ENCODE data around the gene ATG7.

ATG7 gene

DNA sequence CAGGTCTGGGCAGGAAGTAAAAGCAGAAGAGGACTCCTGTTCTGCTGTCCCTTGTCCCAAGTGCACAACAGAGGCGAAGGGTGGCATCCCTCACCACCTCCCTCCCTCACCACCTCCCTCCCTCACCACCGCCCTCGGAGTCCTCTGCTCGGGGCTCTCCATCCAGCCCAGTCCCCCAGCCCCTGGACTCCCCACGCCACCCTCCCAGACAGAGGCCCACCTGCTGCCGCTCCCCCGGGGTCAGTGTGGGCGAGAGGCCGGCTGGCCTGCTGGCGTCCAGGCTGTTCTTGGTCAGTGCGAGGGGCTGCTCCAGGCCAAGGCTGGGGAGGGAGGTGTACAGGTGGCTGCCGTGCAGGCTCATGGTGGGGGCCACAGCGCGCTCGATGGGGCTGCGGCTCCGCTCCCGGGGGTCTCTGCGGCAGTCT lies 292.4 kb downstream of the ATG7 start:
- Histone ChIP-seq H3K27ac (no peak overlapping the region), H4K20me1 (ENCODE audit: insufficient read depth) (no peaks in the 10 kb centered on the region), H3K4me2 (no peak overlapping the region), H2AFZ (ENCODE audit: low read depth) (no peak overlapping the region), H3K36me3 (ENCODE audit: insufficient read depth) (no peaks in the 10 kb centered on the region), H3K4me1 (ENCODE audit: low read depth, poor library complexity, severe bottlenecking) (no peaks in the 10 kb centered on the region), H3K9ac (no peak overlapping the region), H3K27me3 (ENCODE audit: insufficient read depth, low read depth) (no peaks in the 10 kb centered on the region), H3K79me2 (ENCODE audit: insufficient read depth, low read depth) (no peaks in the 10 kb centered on the region), H3K4me3 (IDR thresholded peaks at IDR 0.05; ENCODE audit: insufficient read depth, low read depth, low read length) (no peak overlapping the region)
- TF ChIP-seq CTCF (conservative IDR thresholded peaks at IDR 0.05; ENCODE audit: low read depth, low read length): no peak

- TF ChIP-seq CTCF (conservative IDR thresholded peaks at IDR 0.05; ENCODE audit: low read depth, low read length): no peak
- H3K4me3 ChIP-seq (IDR thresholded peaks at IDR 0.05; ENCODE audit: insufficient read depth, low read depth, low read length): no peak overlapping the region
- no peaks in the 10 kb centered on the region for H4K20me1 ChIP-seq (ENCODE audit: insufficient read depth)
- H3K36me3 ChIP-seq (ENCODE audit: insufficient read depth): no peaks in the 10 kb centered on the region
- no peak overlapping the region for H3K27ac ChIP-seq
- no peaks in the 10 kb centered on the region for H3K79me2 ChIP-seq (ENCODE audit: insufficient read depth, low read depth)
- H2AFZ ChIP-seq (ENCODE audit: low read depth): no peak overlapping the region
- no peaks in the 10 kb centered on the region for H3K4me1 ChIP-seq (ENCODE audit: low read depth, poor library complexity, severe bottlenecking)
- H3K27me3 ChIP-seq (ENCODE audit: insufficient read depth, low read depth): no peaks in the 10 kb centered on the region
- no peak overlapping the region for H3K4me2 ChIP-seq
- H3K9ac ChIP-seq: no peak overlapping the region
Measured at GRCh38 chr3:11565072-11565471, 292.9 kb downstream of the ATG7 start.

DNA sequence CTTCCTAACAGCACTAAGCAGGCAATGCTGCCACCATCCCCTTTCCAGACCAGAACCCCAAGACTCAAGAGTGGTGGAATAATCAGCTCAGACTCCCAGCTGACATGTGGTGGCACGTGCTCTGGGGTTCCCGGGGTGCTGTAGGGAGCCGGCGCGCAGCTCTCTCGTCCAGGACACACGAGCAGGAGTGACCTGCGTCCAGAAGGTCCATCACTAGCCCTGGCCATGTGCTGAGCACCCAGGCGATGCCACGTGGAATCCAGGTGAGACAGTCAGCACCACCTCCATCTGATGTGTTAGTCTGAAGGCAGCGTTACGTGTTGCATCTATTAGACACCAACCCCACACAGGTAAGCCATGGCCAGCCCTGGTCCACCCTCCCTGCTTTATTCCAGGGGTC lies 293.3 kb downstream of the ATG7 start:
- Histone ChIP-seq H3K9ac (no peak overlapping the region), H3K4me3 (IDR thresholded peaks at IDR 0.05; ENCODE audit: insufficient read depth, low read depth, low read length) (no peak overlapping the region), H2AFZ (ENCODE audit: low read depth) (no peak overlapping the region), H4K20me1 (ENCODE audit: insufficient read depth) (no peaks in the 10 kb centered on the region), H3K27me3 (ENCODE audit: insufficient read depth, low read depth) (no peaks in the 10 kb centered on the region), H3K79me2 (ENCODE audit: insufficient read depth, low read depth) (no peaks in the 10 kb centered on the region), H3K4me2 (no peak overlapping the region), H3K27ac (no peak overlapping the region), H3K4me1 (ENCODE audit: low read depth, poor library complexity, severe bottlenecking) (no peaks in the 10 kb centered on the region), H3K36me3 (ENCODE audit: insufficient read depth) (no peaks in the 10 kb centered on the region)
- TF ChIP-seq CTCF (conservative IDR thresholded peaks at IDR 0.05; ENCODE audit: low read depth, low read length): no peak

DNA sequence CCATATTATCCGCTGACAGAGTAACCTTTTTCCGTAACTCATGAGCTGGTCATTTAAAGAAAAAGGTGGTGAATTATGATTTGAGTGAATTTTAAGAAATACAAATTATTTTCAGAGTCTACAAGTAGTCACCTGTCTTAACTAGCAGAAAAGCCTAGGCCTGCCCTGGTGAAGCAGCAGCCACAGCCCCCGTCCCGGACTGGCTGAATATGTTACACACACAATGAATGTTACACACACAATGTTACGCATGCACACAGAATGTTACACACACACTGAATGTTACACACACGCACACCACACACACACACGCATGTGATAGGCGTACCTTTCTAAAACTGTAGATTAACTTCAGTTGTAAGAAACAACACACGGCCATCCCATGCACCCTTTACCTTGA lies 293.7 kb downstream of the ATG7 start:
- Histone ChIP-seq H3K9ac (no peak overlapping the region), H3K79me2 (ENCODE audit: insufficient read depth, low read depth) (no peaks in the 10 kb centered on the region), H2AFZ (ENCODE audit: low read depth) (no peak overlapping the region), H3K36me3 (ENCODE audit: insufficient read depth) (no peaks in the 10 kb centered on the region), H3K27ac (no peak overlapping the region), H3K4me1 (ENCODE audit: low read depth, poor library complexity, severe bottlenecking) (no peaks in the 10 kb centered on the region), H3K4me3 (IDR thresholded peaks at IDR 0.05; ENCODE audit: insufficient read depth, low read depth, low read length) (no peak overlapping the region), H3K27me3 (ENCODE audit: insufficient read depth, low read depth) (no peaks in the 10 kb centered on the region), H3K4me2 (no peak overlapping the region), H4K20me1 (ENCODE audit: insufficient read depth) (no peaks in the 10 kb centered on the region)
- TF ChIP-seq CTCF (conservative IDR thresholded peaks at IDR 0.05; ENCODE audit: low read depth, low read length): no peak

- Histone ChIP-seq H3K27me3 (ENCODE audit: insufficient read depth, low read depth) (no peaks in the 10 kb centered on the region), H3K36me3 (ENCODE audit: insufficient read depth) (no peaks in the 10 kb centered on the region), H3K4me3 (IDR thresholded peaks at IDR 0.05; ENCODE audit: insufficient read depth, low read depth, low read length) (no peak overlapping the region), H3K27ac (no peak overlapping the region), H4K20me1 (ENCODE audit: insufficient read depth) (no peaks in the 10 kb centered on the region), H3K4me2 (no peak overlapping the region), H2AFZ (ENCODE audit: low read depth) (no peak overlapping the region), H3K9ac (no peak overlapping the region), H3K79me2 (ENCODE audit: insufficient read depth, low read depth) (no peaks in the 10 kb centered on the region), H3K4me1 (ENCODE audit: low read depth, poor library complexity, severe bottlenecking) (no peaks in the 10 kb centered on the region)
- TF ChIP-seq CTCF (conservative IDR thresholded peaks at IDR 0.05; ENCODE audit: low read depth, low read length): no peak
Measured at GRCh38 chr3:11566478-11566877, 294.3 kb downstream of the ATG7 start.
